DOHH2 (cell line): ENCODE results near the gene KCNC1.

Source experiments
- EZH2phosphoT487 ChIP-seq: fragments of 200-600 bp; sonication (generic); IDR thresholded peaks from 2 replicates; pipeline ENCODE4 v1.6.1; 2017; ENCODE audit warnings: borderline replicate concordance, mild to moderate bottlenecking, antibody characterized with exemption, low read length, moderate library complexity, mixed read lengths
- TF ChIP-seq, protein P1 (sequence below): fragments of 200-600 bp; sonication (generic); IDR thresholded peaks from one replicate; pipeline ENCODE4 v1.5.1; 2014; ENCODE audit warnings: antibody characterized with exemption, mild to moderate bottlenecking, low read depth, low read length; ENCODE audit not compliant: poor library complexity, severe bottlenecking

DNA sequence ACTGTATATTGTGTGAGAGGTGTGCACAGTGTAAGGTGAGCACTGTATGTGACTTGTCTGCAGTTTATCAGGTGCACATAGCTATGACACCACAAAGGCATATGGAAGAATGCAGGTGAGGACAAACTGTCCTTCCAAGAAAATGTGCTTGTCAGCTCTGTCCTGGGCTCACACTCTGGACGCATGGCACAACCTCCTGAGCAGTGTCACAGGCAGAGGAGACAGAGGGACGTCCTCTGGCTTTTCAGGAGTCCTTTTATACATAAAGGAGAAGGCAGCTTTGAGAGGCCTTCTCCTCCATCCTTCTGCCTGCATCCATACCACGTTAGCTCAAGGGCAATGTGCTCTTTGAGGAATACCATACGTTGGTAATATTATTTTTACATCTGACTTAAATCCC lies 22.7 kb upstream of the KCNC1 start:
- TF ChIP-seq, protein P1, sequence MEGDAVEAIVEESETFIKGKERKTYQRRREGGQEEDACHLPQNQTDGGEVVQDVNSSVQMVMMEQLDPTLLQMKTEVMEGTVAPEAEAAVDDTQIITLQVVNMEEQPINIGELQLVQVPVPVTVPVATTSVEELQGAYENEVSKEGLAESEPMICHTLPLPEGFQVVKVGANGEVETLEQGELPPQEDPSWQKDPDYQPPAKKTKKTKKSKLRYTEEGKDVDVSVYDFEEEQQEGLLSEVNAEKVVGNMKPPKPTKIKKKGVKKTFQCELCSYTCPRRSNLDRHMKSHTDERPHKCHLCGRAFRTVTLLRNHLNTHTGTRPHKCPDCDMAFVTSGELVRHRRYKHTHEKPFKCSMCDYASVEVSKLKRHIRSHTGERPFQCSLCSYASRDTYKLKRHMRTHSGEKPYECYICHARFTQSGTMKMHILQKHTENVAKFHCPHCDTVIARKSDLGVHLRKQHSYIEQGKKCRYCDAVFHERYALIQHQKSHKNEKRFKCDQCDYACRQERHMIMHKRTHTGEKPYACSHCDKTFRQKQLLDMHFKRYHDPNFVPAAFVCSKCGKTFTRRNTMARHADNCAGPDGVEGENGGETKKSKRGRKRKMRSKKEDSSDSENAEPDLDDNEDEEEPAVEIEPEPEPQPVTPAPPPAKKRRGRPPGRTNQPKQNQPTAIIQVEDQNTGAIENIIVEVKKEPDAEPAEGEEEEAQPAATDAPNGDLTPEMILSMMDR: no peak
- TF ChIP-seq EZH2phosphoT487: no peak
